Bronchus fibroblast of lung (primary cell): Measurements from ENCODE around the gene OR51F2. TPM values are rescaled to one million over a fixed set of nuclear protein-coding genes. Genes with fewer than 3 reads are reported as not detected.

Experiments used
- total RNA-seq: library from RNA; depleted of rRNA; stranded (reverse); fragments of >200 nt; gene quantifications from 2 replicates; pipeline ENCODE4 v1.2.3, GENCODE V29; 2015

OR51F2 gene
- total RNA-seq = not detected in 2 replicates

GRCh38 chr11:4821021-4821420, at the start of gene OR51F2:
Gene OR51F2 (plus strand): TSS chr11:4821321. CDS start chr11:4821422, 101 bp downstream.

GRCh38 chr11:4804280-4804679, 16.8 kb upstream of the OR51F2 start, which contains the start of gene OR52R1:
Gene OR52R1 (minus strand): TSS chr11:4804380. CDS start chr11:4804380, 0 bp downstream.

GRCh38 chr11:4848908-4849532, 27.9 kb downstream of the OR51F2 start, which contains the start of gene OR51S1:
Gene OR51S1 (minus strand): TSS chr11:4849208. CDS start chr11:4849208, 0 bp downstream.

Other genes with a start within 250 kb of the OR51F2 start
- gene OR52I2, start 239.6 kb upstream of the OR51F2 start, total RNA-seq = not detected in 2 replicates
- not detected in 2 replicates for gene OR52I1, start 227.3 kb upstream of the OR51F2 start, total RNA-seq
- 8.9 TPM in 2 replicates for gene TRIM68, start 213.1 kb upstream of the OR51F2 start, total RNA-seq
- gene OR51D1, start 183.8 kb upstream of the OR51F2 start, total RNA-seq = not detected in 2 replicates
- gene OR51E1, start 177.3 kb upstream of the OR51F2 start, total RNA-seq = not detected in 2 replicates
- not detected in 2 replicates for gene OR51E2, start 123.5 kb upstream of the OR51F2 start, total RNA-seq
- gene MMP26, start 116.5 kb upstream of the OR51F2 start, total RNA-seq = not detected in 2 replicates
- gene OR51F1, start 51.4 kb upstream of the OR51F2 start, total RNA-seq = not detected in 2 replicates
- gene OR52R1, start 16.9 kb upstream of the OR51F2 start, total RNA-seq = not detected in 2 replicates
- not detected in 2 replicates for gene OR51S1, start 27.9 kb downstream of the OR51F2 start, total RNA-seq
- gene OR51T1, start 60.6 kb downstream of the OR51F2 start, total RNA-seq = not detected in 2 replicates
- gene OR51A7, start 82.5 kb downstream of the OR51F2 start, total RNA-seq = not detected in 2 replicates
- not detected in 2 replicates for gene OR51G2, start 98.0 kb downstream of the OR51F2 start, total RNA-seq
- not detected in 2 replicates for gene OR51G1, start 103.0 kb downstream of the OR51F2 start, total RNA-seq
- not detected in 2 replicates for gene OR51A4, start 126.3 kb downstream of the OR51F2 start, total RNA-seq
- not detected in 2 replicates for gene OR51A2, start 134.4 kb downstream of the OR51F2 start, total RNA-seq
- gene OR51L1, start 173.5 kb downstream of the OR51F2 start, total RNA-seq = not detected in 2 replicates
- gene OR52J3, start 225.2 kb downstream of the OR51F2 start, total RNA-seq = not detected in 2 replicates
- not detected in 2 replicates for gene OR52E2, start 238.3 kb downstream of the OR51F2 start, total RNA-seq
- gene OR52E1, start 248.3 kb downstream of the OR51F2 start, total RNA-seq = not detected in 2 replicates